Fibroblast of skin of right quadriceps (primary cell): ENCODE results near the gene BRMS1.

Experiments
- DNase-seq: peaks from one replicate; pipeline ENCODE4 v3.0.0-alpha.2; 2013

BRMS1 gene

DNA sequence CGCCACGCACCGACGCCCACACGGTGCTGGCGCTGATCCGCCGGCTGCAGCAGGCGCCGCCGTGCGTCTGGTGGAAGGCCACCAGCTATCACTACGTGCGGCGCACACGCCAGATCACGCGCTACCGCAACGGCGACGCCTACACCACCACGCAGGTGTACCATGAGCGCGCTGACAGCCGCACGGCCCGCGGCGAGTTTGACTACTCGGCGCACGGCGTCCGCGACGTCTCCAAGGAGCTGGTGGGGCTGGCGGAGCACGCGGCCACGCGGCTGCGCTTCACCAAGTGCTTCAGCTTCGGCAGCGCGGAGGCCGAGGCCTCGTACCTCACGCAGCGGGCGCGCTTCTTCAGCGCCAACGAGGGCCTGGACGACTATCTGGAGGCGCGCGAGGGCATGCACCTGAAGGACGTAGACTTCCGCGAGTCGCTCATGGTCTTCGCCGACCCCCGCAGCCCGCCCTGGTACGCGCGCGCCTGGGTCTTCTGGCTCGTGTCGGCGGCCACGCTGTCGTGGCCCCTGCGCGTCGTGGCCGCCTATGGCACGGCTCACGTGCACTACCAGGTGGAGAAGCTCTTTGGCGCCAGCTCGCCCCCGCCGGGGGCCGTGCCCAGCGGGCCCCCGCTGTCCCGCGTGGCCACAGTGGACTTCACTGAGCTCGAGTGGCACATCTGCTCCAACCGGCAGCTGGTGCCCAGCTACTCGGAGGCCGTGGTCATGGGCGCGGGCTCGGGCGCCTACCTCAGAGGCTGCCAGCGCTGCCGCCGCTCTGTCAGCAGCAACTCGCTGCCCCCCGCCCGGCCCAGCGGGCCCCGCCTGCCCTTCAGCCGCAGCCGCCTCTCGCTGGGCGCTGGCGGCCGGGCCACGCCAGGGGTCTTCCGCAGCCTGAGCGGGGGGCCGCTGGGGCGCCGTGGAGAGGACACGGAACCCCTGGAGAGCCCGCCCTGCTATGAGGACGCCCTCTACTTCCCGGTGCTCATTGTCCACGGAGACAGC lies 50.0 kb downstream of the BRMS1 start:
- DNase-seq: no peak

DNA sequence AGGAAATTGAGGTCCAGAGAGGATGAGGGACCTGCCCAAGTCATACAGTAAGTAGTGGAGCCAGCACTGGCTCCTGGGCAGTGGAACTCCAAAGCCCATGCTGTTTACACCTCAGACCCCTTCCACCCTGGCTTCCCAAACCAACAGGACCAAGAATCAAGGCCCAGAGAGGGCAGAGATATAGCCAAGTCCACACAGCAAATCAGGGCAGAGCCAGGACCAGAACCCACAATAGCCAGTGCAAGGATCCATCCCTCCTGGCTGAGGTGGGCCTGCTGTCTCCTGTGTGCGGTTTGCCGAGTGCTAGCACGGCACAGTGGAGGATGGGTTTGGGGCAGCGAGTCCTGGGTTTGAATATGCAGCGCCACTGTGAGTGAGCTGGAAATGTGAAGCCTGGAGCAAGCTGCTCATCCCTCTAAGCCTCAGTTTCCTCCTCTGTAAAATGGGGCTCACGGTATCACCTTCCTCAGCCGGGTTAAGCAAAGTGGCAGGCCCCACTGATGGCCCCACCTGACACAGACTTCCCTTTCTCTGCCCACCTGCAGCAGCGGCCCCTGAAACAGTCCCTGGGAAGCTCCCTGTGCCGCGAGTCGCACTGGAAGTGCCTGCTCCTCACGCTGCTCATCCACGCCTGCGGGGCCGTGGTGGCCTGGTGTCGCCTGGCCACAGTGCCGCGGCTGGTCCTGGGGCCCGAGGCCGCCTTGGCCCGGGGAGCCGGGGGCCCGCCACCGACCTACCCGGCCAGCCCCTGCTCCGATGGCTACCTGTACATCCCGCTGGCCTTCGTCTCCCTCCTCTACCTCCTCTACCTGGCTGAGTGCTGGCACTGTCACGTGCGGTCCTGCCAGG lies 50.9 kb downstream of the BRMS1 start:
- DNase-seq: no peak

DNA sequence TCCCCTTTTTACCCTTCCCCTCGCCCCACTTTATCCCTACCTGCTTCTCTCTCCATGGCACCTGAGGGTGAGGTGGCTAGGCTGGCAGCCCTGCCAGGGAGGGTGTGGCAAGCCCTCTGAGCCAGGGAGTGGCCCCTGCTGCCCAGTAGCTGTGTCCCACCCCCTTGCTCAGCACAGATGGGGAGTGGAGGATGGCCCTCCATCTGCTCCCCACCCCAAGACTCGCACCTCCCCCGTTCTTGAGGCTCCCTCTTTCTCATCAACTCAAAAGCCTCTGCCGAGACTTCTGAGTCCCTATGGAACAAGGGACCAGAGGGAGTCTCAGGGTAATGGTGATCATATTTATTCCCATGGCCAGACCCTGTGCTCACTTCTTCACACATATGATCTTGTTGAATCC lies 51.6 kb downstream of the BRMS1 start:
- DNase-seq: no peak

DNA sequence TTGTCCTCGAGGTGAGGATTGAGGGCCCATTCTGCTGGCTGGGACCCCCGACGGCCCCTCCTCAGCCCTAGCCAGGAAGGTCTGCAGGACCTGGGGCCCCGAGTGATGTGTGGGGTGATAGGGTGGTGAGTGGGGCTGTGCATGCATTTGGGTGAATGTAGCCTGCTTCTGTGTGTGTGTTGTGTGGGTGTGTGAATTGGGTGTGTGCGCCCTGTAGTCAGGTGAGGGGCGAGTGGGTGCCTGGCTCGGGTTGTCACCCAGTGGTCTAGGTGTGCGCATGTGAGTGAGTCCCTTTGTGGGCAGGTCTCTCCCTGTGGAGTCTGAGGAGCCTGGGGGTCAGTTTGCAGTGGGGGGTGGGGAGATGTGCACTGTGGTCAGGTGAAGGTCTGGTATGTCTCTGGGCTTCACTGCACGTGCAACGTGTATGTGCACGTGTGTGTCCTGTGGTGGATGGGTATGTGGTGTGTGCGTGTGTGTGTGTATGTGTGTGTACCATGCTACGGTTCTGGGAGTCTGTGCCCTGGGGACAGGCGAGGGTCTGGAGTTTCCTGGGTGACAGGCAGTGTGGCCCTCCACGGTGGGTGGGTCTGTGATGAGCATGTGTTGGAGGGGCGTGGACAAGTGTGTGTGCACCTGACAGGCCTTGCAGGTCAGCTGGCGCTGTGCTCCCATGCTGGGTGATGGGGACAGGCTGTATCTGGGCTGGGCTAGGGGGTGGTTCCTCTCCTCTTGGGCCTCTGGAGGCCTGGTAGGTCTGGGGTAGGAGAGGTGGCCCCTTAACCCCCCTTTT lies 52.2 kb downstream of the BRMS1 start:
- DNase-seq: no peak

DNA sequence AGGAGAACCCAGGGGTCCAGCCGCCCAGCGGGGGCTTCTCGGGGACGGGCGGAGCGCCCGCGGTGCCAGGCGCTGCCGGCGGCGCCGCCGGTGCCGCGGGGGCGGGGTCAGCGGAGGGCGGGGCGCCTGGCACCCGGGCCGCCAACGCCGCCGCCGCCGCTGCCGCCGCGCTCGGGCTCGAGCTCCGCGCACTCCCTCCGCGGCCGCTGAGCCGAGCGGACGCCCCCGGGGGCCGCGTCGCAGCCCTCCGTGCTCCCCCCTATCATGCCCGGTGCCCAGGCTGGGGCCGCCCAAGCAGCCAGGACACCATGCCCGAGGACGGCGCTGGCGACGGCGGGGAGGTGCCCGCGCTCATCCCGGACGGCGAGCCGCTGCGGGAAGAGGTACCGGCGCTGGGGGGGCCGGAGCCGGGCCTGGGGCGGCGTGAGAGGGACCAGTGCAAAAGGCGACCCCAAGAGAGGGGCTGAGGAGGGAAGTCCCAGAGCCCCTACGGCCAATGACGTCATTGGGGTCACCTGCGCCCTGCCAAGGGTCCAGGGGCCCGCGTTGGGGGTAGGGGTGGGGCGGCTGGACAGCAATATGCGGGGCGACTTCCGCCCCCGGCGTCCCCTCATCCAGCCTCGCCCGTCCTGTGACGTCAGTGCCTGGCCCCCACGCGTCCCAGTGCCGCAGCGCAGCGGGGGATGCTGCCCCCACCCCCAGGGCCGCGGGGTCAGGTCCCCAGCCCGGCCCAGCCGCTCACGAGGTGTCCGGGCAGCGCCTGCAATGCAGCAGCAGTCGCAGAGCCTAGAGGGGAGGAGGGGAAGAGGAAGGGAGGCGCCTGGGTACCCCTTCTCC lies 53.0 kb downstream of the BRMS1 start, which contains the start of gene TMEM151A:
Gene TMEM151A (plus strand): TSS at position 189 of the 837 bp plus-strand sequence. CDS start 120 bp downstream, at position 309.
- no peak for DNase-seq

DNA sequence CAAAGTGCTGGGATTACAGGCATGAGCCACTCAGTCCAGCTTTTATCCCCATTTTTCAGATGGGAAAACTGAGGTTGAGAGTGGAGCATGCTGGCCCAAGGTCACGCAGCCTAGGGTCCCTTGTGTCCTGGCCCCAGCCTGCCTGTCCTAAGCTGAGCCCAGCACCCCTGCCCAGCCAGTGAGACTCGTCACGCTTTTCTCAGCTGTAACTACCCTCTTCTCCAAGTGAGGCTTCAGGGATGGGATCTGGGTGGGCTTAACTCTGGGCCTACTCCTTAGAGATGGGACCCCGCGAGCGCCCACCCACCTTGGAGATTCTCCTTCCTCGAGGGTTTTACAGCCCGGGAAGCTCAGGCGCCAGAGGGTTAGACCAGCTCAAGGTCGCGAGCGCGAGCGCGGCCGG lies 53.6 kb downstream of the BRMS1 start:
- DNase-seq: no peak

DNA sequence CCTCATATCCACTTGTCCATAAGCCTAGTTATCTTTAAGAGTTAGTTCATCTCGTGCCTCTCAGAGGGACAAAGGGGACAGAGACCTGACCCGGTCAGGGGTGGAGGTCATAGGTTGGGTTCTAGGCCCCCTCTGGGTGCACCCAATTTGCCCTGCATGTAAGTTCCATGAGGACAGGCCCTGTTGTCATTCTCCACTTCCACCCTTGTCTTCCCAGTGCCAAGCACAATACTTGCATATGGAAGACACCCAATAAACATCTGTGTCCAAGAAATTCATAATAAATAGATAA lies 54.6 kb downstream of the BRMS1 start:
- no peak for DNase-seq

DNA sequence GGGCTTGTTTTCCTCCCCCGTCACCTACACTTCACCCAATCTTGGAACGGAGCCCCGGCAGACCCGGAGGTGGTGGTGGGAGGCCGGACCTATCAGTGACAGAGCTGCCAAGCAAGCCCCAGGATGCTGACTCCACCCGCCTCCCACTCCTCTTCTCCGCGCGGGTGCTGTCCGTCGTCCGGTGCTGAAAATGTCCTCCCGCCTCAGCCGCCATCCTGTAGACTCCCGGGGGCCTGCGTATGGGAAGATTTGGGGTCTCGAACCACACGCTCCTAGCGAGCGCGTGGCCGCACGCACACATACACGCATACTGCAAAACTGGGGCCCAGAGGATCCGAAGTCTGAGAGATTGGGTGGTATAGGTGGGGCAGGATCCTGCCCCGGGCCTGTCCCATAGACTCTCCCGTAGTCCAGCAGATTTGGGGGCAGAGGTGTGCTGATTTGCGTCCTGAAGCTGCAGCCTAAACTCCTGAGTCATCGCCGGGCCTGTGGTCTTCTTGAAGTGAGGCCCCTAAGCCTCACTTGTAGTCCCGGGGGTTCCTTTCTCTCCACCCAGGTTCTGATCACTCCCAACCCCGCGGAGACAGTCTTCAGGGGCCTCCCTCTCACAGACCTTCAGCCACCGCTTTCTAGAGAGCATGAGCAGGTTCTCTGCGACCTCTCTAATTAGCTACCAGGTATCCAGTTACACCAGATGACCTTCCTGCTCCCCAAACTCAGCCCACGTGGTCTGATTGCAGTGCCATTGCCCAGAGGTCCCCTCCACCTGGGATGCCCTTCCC lies 55.2 kb downstream of the BRMS1 start:
- DNase-seq: no peak

DNA sequence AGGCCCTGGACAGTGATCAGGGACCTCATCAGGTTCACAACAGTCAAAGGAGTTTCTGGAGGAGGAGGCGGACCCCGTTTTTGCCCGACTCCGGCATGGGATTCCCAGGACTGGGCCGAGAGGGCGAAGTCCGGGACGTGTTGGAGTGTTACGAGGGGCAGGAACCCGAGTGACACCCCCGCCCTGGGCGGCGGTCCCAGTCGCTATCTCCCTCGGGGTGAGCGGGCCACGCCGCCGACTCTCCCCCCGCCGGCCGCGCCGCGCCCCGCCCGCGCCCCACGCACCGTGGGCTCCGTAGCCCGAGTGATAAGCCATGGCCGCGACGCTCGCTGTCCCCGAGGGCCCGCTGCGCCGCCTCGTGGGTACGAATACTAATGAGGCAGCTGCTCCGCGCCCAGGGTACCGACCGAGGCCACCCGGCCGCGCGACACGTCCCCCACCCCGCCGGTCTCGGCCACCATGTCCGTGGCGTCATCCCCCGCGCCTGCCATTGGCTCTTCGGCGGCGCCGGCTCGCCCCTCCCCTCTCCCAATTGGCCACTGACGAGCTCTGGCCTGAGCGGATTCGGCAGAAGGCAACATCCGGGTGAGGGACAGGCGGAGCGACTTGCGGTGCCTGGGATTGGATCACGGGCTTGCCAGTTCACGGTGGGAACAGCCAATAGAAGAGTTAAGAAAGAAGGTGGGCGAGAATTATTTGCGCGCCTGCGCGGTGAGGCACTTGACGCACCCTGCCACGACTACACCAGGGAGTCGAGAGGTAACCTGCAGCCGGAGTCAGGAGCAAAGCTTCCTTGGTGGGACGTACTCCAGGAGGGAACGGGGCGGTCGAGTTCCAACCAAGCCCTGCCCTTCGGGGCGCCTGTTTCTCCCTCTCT lies 56.0 kb downstream of the BRMS1 start, which contains the start of gene YIF1A:
Gene YIF1A (minus strand): TSS at position 473 of the 877 bp plus-strand sequence. CDS start 158 bp downstream, at position 315.
- DNase-seq: peak; percentile 100

DNA sequence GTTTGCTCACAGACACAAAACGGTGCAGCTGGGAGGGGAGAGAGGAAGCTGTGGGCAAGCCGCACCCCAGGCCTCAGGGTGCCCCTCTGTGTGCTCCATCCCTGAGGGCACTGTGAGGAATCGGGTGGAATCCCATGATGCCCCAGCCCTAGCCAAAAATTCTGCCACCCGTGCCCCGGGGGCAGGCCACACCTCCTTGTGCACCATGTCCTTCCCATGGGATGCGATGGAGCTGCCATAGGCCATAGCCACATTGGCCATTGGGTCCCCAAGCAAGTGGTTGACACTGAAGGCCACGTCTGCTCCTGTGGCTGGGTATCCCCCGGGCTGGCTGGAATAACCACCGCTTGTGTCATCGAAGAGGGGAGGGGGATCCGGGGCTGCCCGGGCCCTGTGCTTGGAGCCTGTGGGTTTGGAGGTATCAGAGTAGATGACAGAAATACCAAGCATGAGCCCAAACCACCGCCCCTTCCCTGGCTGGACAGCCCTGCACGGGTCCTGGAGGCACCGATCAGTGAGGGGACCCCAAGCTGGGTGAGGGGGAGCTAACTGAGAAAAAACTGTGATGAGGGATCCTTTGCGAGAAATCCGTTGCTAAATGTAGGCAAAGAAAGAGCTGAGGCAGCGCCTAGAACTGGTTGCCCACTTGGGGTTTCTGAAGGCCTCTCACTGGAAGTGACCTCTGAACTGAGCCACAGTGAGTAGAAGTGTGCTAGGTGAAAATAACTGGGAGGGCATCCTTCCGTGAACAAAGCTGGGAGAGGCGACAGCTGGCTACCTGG lies 56.8 kb downstream of the BRMS1 start:
- no peak for DNase-seq
